Liver (tissue), 9 donors: ENCODE measurements around the gene TMEM40. TPM values are rescaled to one million over a fixed set of nuclear protein-coding genes. Genes with fewer than 3 reads are reported as not detected.

ENCODE experiments used
- DNase-seq: peaks from one replicate; pipeline ENCODE4 v3.0.0-alpha.2; 2017; ENCODE audit warnings: low spot score
- H3K27ac ChIP-seq, 2 donors: one replicate each; pipeline ENCODE4 v1.7.0; 2013; ENCODE audit warnings: inconsistent platforms in 2 of 2, low read length in 2 of 2, control low read depth in 1 of 2, low read depth in 1 of 2, mild to moderate bottlenecking in 1 of 2
- H3K27me3 ChIP-seq, 4 donors: one replicate each; pipeline versions ENCODE4 v1.6.1 to v1.7.0; 2013; ENCODE audit warnings: low read length in 3 of 4, inconsistent platforms in 1 of 4, mild to moderate bottlenecking in 1 of 4, moderate library complexity in 1 of 4; ENCODE audit not compliant: control insufficient read depth in 4 of 4, insufficient read depth in 4 of 4
- H3K36me3 ChIP-seq, 4 donors: one replicate each; pipeline versions ENCODE4 v1.6.1 to v1.7.0; 2013; ENCODE audit warnings: low read length in 3 of 4, mild to moderate bottlenecking in 3 of 4, low read depth in 1 of 4, moderate library complexity in 1 of 4; ENCODE audit not compliant: control insufficient read depth in 4 of 4, insufficient read depth in 3 of 4
- H3K4me1 ChIP-seq, 4 donors: one replicate each; pipeline versions ENCODE4 v1.6.1 to v1.7.0; 2013; ENCODE audit warnings: low read length in 3 of 4, mild to moderate bottlenecking in 3 of 4, moderate library complexity in 1 of 4; ENCODE audit not compliant: control insufficient read depth in 4 of 4, insufficient read depth in 4 of 4
- H3K4me3 ChIP-seq, 3 donors: one replicate each; pipeline versions ENCODE4 v1.6.1 to v1.7.0; 2013; ENCODE audit warnings: low read length in 3 of 3, control low read depth in 1 of 3, low read depth in 1 of 3, mild to moderate bottlenecking in 1 of 3
- H3K9ac ChIP-seq, 2 donors: one replicate each; pipeline ENCODE4 v1.7.0; 2013; ENCODE audit warnings: low read length in 2 of 2, mild to moderate bottlenecking in 2 of 2, moderate library complexity in 2 of 2, control low read depth in 1 of 2, low read depth in 1 of 2
- H3K9me3 ChIP-seq, 4 donors: one replicate each; pipeline versions ENCODE4 v1.6.1 to v1.7.0; 2013; ENCODE audit warnings: low read length in 3 of 4; ENCODE audit not compliant: control insufficient read depth in 4 of 4
- CTCF ChIP-seq: fragments of 150-350 bp; IDR thresholded peaks from 2 replicates; pipeline ENCODE4 v1.5.1; 2017; ENCODE audit warnings: improper control_type of control experiment, low read depth, low read length; ENCODE audit not compliant: missing input control
- EGR1 ChIP-seq, 2 donors: IDR thresholded peaks; 2 replicates each; pipeline ENCODE4 v1.6.1; 2016 to 2018; ENCODE audit warnings: antibody characterized with exemption in 2 of 2, low read depth in 2 of 2
- FOXA1 ChIP-seq: IDR thresholded peaks from 2 replicates; pipeline ENCODE4 v1.6.1; 2016; ENCODE audit warnings: antibody characterized with exemption
- FOXA2 ChIP-seq: IDR thresholded peaks from 2 replicates; pipeline ENCODE4 v1.6.1; 2016; ENCODE audit warnings: antibody characterized with exemption
- GABPA ChIP-seq, 2 donors: IDR thresholded peaks in 1 of 2; conservative IDR thresholded peaks in 1 of 2; 2 replicates each; pipeline ENCODE4 v1.6.1; 2016; ENCODE audit warnings: antibody characterized with exemption in 2 of 2, mild to moderate bottlenecking in 1 of 2, moderate library complexity in 1 of 2
- HNF4A ChIP-seq, 2 donors: conservative IDR thresholded peaks; 2 replicates each; pipeline ENCODE4 v1.6.1; 2016; ENCODE audit warnings: antibody characterized with exemption in 2 of 2, mild to moderate bottlenecking in 2 of 2
- JUND ChIP-seq, 2 donors: IDR thresholded peaks; 2 replicates each; pipeline ENCODE4 v1.6.1; 2016; ENCODE audit warnings: antibody characterized with exemption in 2 of 2
- MAX ChIP-seq: IDR thresholded peaks from 2 replicates; pipeline ENCODE4 v1.6.1; 2016; ENCODE audit warnings: antibody characterized with exemption
- NR2F2 ChIP-seq: IDR thresholded peaks from 2 replicates; pipeline ENCODE4 v1.6.1; 2016; ENCODE audit warnings: antibody characterized with exemption
- RAD21 ChIP-seq, 2 donors: IDR thresholded peaks; 2 replicates each; pipeline ENCODE4 v1.6.1; 2016; ENCODE audit warnings: antibody characterized with exemption in 2 of 2, mild to moderate bottlenecking in 2 of 2
- RXRA ChIP-seq, 2 donors: IDR thresholded peaks; 2 replicates each; pipeline ENCODE4 v1.6.1; 2017 to 2018; ENCODE audit warnings: antibody characterized with exemption in 2 of 2, mild to moderate bottlenecking in 1 of 2
- SP1 ChIP-seq: IDR thresholded peaks from 2 replicates; pipeline ENCODE4 v1.6.1; 2018; ENCODE audit warnings: antibody characterized with exemption, mild to moderate bottlenecking
- TAF1 ChIP-seq: conservative IDR thresholded peaks from 2 replicates; pipeline ENCODE4 v1.6.1; 2016; ENCODE audit warnings: antibody characterized with exemption, mild to moderate bottlenecking
- YY1 ChIP-seq: IDR thresholded peaks from 2 replicates; pipeline ENCODE4 v1.6.1; 2016; ENCODE audit warnings: antibody characterized with exemption, mild to moderate bottlenecking
- ZBTB33 ChIP-seq: IDR thresholded peaks from 2 replicates; pipeline ENCODE4 v1.6.1; 2016; ENCODE audit warnings: antibody characterized with exemption
- WGBS: extraction: QIAGEN DNeasy Blood & Tissue Kit; methylation state at CpG from one replicate; pipeline ENCODE4 v1.1.7; 2013; 5-methylcytosine and 5-hydroxymethylcytosine counted together
- polyA plus RNA-seq, 2 donors: library from polyadenylated mRNA; stranded (reverse) in 1 of 2; unstranded in 1 of 2; fragments of 200-250 nt in 1 of 2; fragments of >200 nt in 1 of 2; fragmentation: Nextera tagmentation in 1 of 2; extraction: Ambion mirVana in 1 of 2; gene quantifications; one replicate each; pipeline versions ENCODE4 v1.2.1 to v1.2.3, GENCODE V29; 2013 to 2015
- total RNA-seq, 2 donors: library from RNA; depleted of rRNA; stranded (reverse); fragments of >200 nt; gene quantifications; one replicate each; pipeline ENCODE4 v1.2.3, GENCODE V29; 2014
- TF ChIP-seq, protein P1 (sequence below): IDR thresholded peaks from 2 replicates; pipeline ENCODE4 v1.6.1; 2016; ENCODE audit warnings: antibody characterized with exemption
- TF ChIP-seq, protein P2 (sequence below): IDR thresholded peaks from 2 replicates; pipeline ENCODE4 v1.6.1; 2016; ENCODE audit warnings: antibody characterized with exemption, mild to moderate bottlenecking
- donor health status: healthy.
- donor health status: healthy.
- donor health status: healthy.
- donor health status: healthy.
- donor health status: healthy.

Gene TMEM40
- total and polyA plus RNA-seq, 4 donors, result 0.57 to 0.79 TPM; not detected in 2

DNA sequence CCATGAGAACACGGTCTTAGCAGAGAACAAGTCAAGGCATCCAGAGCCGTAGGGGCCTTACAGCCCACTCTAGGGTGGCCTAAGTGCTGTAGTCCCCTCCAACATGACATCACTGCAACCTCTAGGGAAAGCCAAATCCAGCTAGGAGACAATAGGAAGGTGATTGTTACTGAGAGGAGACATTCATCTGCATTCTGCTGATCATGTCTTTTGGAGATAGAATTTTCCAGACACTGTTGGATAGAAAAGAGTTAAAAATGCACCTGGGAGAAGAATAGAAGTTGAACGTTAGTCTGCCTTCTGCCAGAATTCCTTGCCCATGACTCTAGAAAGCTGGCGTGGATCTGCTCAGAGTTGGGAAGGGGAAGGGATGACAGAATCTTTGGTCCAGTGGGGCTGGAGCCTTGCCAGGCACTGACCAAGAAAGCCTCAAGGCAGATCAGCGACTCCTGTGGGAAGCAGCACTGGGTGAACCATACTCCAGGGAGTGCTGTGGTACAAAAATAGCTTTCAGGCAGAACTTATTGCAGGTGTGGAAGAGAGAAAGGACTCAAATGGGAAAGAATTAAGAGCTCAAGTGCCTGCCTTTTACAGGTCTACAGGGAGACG, 50.4 kb downstream of the TMEM40 start:
- Histone ChIP-seq H3K4me3 (no peak overlapping the region), H3K36me3 (no peaks in the 10 kb centered on the region), H3K4me1 (peaks cover 0 to 3% (median 0%) of the 10 kb centered on the region in 4 donors), H3K9ac (no peak overlapping the region), H3K27me3 (no peaks in the 10 kb centered on the region), H3K9me3 (no peaks in the 10 kb centered on the region), H3K27ac (no peak overlapping the region)
- no peak for TF ChIP-seq MAX
- no peak for DNase-seq
- 78% methylated on average over 6 of the region's 6 CpGs for WGBS

DNA sequence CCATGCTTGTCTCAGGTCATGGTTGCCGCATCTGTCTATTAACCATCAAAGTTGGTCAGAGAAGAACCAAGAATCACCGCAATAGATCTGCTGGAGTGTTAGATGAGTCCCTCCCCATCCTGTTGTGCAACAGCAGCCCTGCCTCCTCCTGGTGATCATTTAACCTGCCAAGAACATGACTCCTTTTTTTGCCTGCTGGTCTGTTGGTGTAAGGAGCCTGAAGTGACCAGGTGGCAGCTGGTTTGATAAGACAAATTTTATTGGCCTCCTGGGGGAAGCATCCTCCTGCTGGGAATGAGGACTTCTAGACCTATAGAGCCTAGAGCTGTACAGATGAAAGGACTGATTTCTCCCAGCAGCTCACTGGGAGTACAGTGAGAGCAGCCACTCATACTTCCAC, 51.6 kb downstream of the TMEM40 start:
- Histone ChIP-seq H3K9ac (no peak overlapping the region), H3K36me3 (no peaks in the 10 kb centered on the region), H3K9me3 (no peaks in the 10 kb centered on the region), H3K4me3 (no peak overlapping the region), H3K27me3 (no peaks in the 10 kb centered on the region), H3K27ac (no peak overlapping the region), H3K4me1 (peaks cover 0 to 3% (median 0%) of the 10 kb centered on the region in 4 donors)
- DNase-seq, result no peak
- TF ChIP-seq, protein P1, sequence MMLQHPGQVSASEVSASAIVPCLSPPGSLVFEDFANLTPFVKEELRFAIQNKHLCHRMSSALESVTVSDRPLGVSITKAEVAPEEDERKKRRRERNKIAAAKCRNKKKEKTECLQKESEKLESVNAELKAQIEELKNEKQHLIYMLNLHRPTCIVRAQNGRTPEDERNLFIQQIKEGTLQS, result no peak
- TF ChIP-seq RAD21 (IDR thresholded peaks at IDR 0.05) (peak; percentile 20 to 44), YY1 (no peak), HNF4A (conservative IDR thresholded peaks at IDR 0.05) (no peak), JUND (IDR thresholded peaks at IDR 0.05) (no peak), CTCF (peak; percentile 5), TAF1 (no peak), NR2F2 (no peak), GABPA (IDR thresholded peaks at IDR 0.05 in 1 of 2, conservative IDR thresholded peaks at IDR 0.05 in 1 of 2) (no peak), RXRA (IDR thresholded peaks at IDR 0.05) (no peak), FOXA2 (no peak), SP1 (no peak), FOXA1 (no peak), EGR1 (IDR thresholded peaks at IDR 0.05; ENCODE audit: low read depth in 2 of 2) (no peak), ZBTB33 (no peak), MAX (no peak)
- TF ChIP-seq, protein P2, sequence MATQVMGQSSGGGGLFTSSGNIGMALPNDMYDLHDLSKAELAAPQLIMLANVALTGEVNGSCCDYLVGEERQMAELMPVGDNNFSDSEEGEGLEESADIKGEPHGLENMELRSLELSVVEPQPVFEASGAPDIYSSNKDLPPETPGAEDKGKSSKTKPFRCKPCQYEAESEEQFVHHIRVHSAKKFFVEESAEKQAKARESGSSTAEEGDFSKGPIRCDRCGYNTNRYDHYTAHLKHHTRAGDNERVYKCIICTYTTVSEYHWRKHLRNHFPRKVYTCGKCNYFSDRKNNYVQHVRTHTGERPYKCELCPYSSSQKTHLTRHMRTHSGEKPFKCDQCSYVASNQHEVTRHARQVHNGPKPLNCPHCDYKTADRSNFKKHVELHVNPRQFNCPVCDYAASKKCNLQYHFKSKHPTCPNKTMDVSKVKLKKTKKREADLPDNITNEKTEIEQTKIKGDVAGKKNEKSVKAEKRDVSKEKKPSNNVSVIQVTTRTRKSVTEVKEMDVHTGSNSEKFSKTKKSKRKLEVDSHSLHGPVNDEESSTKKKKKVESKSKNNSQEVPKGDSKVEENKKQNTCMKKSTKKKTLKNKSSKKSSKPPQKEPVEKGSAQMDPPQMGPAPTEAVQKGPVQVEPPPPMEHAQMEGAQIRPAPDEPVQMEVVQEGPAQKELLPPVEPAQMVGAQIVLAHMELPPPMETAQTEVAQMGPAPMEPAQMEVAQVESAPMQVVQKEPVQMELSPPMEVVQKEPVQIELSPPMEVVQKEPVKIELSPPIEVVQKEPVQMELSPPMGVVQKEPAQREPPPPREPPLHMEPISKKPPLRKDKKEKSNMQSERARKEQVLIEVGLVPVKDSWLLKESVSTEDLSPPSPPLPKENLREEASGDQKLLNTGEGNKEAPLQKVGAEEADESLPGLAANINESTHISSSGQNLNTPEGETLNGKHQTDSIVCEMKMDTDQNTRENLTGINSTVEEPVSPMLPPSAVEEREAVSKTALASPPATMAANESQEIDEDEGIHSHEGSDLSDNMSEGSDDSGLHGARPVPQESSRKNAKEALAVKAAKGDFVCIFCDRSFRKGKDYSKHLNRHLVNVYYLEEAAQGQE, result no peak
- WGBS, result 49% methylated on average over 2 of the region's 2 CpGs
